HEK293 (cell line): ENCODE data around the gene POR.

Experiments used
- BCL11A ChIP-seq: fragments of 450-650 bp; formaldehyde crosslinking; IDR thresholded peaks from 2 replicates; pipeline ENCODE4 v1.5.1; 2016; ENCODE audit warnings: low read depth, missing biosample characterization, missing genetic modification characterization
- HOXC10 ChIP-seq: sonication (generic); formaldehyde crosslinking; IDR thresholded peaks from 2 replicates; pipeline ENCODE4 v1.8.1; 2023; ENCODE audit warnings: mild to moderate bottlenecking, missing genetic modification reagents
- REPIN1 ChIP-seq: fragments of 450-650 bp; formaldehyde crosslinking; IDR thresholded peaks from 2 replicates; pipeline ENCODE4 v1.5.1; 2017; ENCODE audit warnings: missing biosample characterization, missing genetic modification characterization, low read depth
- TCF7L2 ChIP-seq: IDR thresholded peaks from 2 replicates; pipeline ENCODE4 v1.6.1; 2011; ENCODE audit warnings: low read depth, mild to moderate bottlenecking, inconsistent platforms, low read length, moderate library complexity, borderline replicate concordance
- YY1 ChIP-seq: fragments of 450-650 bp; formaldehyde crosslinking; IDR thresholded peaks from 2 replicates; pipeline ENCODE4 v1.5.1; 2018; ENCODE audit warnings: missing biosample characterization, missing genetic modification characterization
- ZBTB21 ChIP-seq: fragments of 450-650 bp; formaldehyde crosslinking; IDR thresholded peaks from 2 replicates; pipeline ENCODE4 v1.5.1; 2017; ENCODE audit warnings: missing biosample characterization, missing genetic modification characterization
- ZFP37 ChIP-seq: fragments of 450-650 bp; formaldehyde crosslinking; IDR thresholded peaks from 2 replicates; pipeline ENCODE4 v1.5.1; 2016; ENCODE audit warnings: missing biosample characterization, missing genetic modification characterization
- ZNF274 ChIP-seq, 2 experiments: fragments of 200-500 bp in 1 of 2; fragments of 450-650 bp in 1 of 2; sonication (Bioruptor generic) in 1 of 2; formaldehyde crosslinking in 1 of 2; IDR thresholded peaks; 2 replicates each; pipeline versions ENCODE4 v1.5.1 to v1.6.1; 2014 to 2016; ENCODE audit warnings: borderline replicate concordance in 1 of 2, inconsistent platforms in 1 of 2, low read length in 1 of 2, missing biosample characterization in 1 of 2, missing genetic modification characterization in 1 of 2
- ZNF558 ChIP-seq: fragments of 450-650 bp; formaldehyde crosslinking; IDR thresholded peaks from 2 replicates; pipeline ENCODE4 v1.5.1; 2016; ENCODE audit warnings: missing biosample characterization, missing genetic modification characterization
- ZNF561 ChIP-seq: fragments of 450-650 bp; IDR thresholded peaks from 2 replicates; pipeline ENCODE4 v1.5.1; 2018; ENCODE audit warnings: missing biosample characterization, missing genetic modification characterization, borderline replicate concordance
- ZNF768 ChIP-seq: fragments of 450-650 bp; formaldehyde crosslinking; IDR thresholded peaks from 2 replicates; pipeline ENCODE4 v1.5.1; 2018; ENCODE audit warnings: missing biosample characterization, mild to moderate bottlenecking, missing genetic modification characterization
- ZSCAN4 ChIP-seq: fragments of 450-650 bp; formaldehyde crosslinking; IDR thresholded peaks from 2 replicates; pipeline ENCODE4 v1.5.1; 2017; ENCODE audit warnings: missing biosample characterization, missing genetic modification characterization
- TF ChIP-seq, protein P1 (sequence below): fragments of 450-650 bp; formaldehyde crosslinking; IDR thresholded peaks from 2 replicates; pipeline ENCODE4 v1.5.1; 2017; ENCODE audit warnings: missing biosample characterization, missing genetic modification characterization
- TF ChIP-seq, protein P2 (sequence below): fragments of 450-650 bp; formaldehyde crosslinking; IDR thresholded peaks from 2 replicates; pipeline ENCODE4 v1.5.1; 2016; ENCODE audit warnings: missing biosample characterization, missing genetic modification characterization

DNA sequence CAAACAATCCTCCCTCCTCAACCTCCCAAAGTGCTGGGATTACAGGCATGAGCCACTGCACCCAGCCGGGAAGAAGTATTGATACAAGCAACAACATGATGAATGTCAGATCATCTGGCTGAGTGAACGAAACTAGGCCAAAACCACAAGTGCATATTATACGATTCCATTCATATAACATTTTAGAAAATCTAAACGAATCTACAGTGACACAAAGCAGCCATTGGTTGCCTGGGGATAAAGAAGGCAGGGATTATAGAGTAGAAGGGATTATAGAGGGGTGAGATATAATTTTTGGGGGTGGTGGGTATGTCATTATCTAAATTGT, 47.6 kb upstream of the POR start:
- TF ChIP-seq ZNF561 (tag by site-specific recombination) (no peak), ZNF274 (IDR thresholded peaks at IDR 0.05; ENCODE audit: low read length) (no peak), ZNF274 (tag by site-specific recombination; IDR thresholded peaks at IDR 0.05; ENCODE audit: borderline replicate concordance) (no peak), TCF7L2 (no peak), ZBTB21 (tag by site-specific recombination) (no peak), ZNF768 (no peak), REPIN1 (tag by site-specific recombination) (no peak), ZFP37 (tag by site-specific recombination) (no peak), BCL11A (tag by site-specific recombination) (no peak), ZNF558 (tag by site-specific recombination) (no peak), YY1 (tag by site-specific recombination) (no peak), HOXC10 (CRISPR knock-in tag) (no peak), ZSCAN4 (tag by site-specific recombination) (no peak)
- TF ChIP-seq, protein P1, sequence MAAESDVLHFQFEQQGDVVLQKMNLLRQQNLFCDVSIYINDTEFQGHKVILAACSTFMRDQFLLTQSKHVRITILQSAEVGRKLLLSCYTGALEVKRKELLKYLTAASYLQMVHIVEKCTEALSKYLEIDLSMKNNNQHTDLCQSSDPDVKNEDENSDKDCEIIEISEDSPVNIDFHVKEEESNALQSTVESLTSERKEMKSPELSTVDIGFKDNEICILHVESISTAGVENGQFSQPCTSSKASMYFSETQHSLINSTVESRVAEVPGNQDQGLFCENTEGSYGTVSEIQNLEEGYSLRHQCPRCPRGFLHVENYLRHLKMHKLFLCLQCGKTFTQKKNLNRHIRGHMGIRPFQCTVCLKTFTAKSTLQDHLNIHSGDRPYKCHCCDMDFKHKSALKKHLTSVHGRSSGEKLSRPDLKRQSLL (tag by site-specific recombination): no peak
- TF ChIP-seq, protein P2, sequence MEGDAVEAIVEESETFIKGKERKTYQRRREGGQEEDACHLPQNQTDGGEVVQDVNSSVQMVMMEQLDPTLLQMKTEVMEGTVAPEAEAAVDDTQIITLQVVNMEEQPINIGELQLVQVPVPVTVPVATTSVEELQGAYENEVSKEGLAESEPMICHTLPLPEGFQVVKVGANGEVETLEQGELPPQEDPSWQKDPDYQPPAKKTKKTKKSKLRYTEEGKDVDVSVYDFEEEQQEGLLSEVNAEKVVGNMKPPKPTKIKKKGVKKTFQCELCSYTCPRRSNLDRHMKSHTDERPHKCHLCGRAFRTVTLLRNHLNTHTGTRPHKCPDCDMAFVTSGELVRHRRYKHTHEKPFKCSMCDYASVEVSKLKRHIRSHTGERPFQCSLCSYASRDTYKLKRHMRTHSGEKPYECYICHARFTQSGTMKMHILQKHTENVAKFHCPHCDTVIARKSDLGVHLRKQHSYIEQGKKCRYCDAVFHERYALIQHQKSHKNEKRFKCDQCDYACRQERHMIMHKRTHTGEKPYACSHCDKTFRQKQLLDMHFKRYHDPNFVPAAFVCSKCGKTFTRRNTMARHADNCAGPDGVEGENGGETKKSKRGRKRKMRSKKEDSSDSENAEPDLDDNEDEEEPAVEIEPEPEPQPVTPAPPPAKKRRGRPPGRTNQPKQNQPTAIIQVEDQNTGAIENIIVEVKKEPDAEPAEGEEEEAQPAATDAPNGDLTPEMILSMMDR (tag by site-specific recombination): no peak
